HUDEP-2 (cell line): ENCODE results near the gene SEMA3F.

ENCODE experiments used
- DNase-seq, 76 experiments: peaks; one replicate each; lab custom pipeline; 2025; ENCODE audit not compliant: unreplicated experiment in 76 of 76; lab: John Stamatoyannopoulos, UW

The SEMA3F gene

GRCh38 chr3:50169232-50169832 is 14.2 kb downstream of the SEMA3F start:
- DNase-seq = no peak

- no peak for DNase-seq
Measured at GRCh38 chr3:50169858-50170257, 14.7 kb downstream of the SEMA3F start.

- DNase-seq = no peak
Measured at GRCh38 chr3:50170689-50171088, 15.6 kb downstream of the SEMA3F start.

GRCh38 chr3:50171540-50172301 is 16.6 kb downstream of the SEMA3F start:
- DNase-seq = no peak

GRCh38 chr3:50172626-50173220 is 17.6 kb downstream of the SEMA3F start:
- peak in 35 of 76 experiments; percentile 4 to 45 (median 24) for DNase-seq

- DNase-seq = peak in 2 of 76 experiments; percentile 5 to 13
Measured at GRCh38 chr3:50173685-50174516, 18.8 kb downstream of the SEMA3F start.

- DNase-seq = no peak
Measured at GRCh38 chr3:50174517-50174895, 19.4 kb downstream of the SEMA3F start.

GRCh38 chr3:50174947-50175524 is 19.9 kb downstream of the SEMA3F start:
- DNase-seq = no peak

- peak in 5 of 76 experiments; percentile 6 to 24 (median 8) for DNase-seq
Measured at GRCh38 chr3:50177346-50177745, 22.2 kb downstream of the SEMA3F start.

GRCh38 chr3:50179710-50180109 is 24.6 kb downstream of the SEMA3F start:
- DNase-seq = no peak

- DNase-seq = no peak
Measured at GRCh38 chr3:50181985-50182384, 26.9 kb downstream of the SEMA3F start.

GRCh38 chr3:50182533-50183099 is 27.5 kb downstream of the SEMA3F start:
- DNase-seq = no peak

GRCh38 chr3:50183755-50184154 is 28.6 kb downstream of the SEMA3F start:
- no peak for DNase-seq

- DNase-seq = no peak
Measured at GRCh38 chr3:50184242-50184978, 29.3 kb downstream of the SEMA3F start.

GRCh38 chr3:50185230-50185629 is 30.1 kb downstream of the SEMA3F start:
- DNase-seq = no peak

- DNase-seq = no peak
Measured at GRCh38 chr3:50186096-50186495, 31.0 kb downstream of the SEMA3F start.

- DNase-seq = no peak
Measured at GRCh38 chr3:50187750-50188149, 32.6 kb downstream of the SEMA3F start.

- peak in 70 of 76 experiments; percentile 11 to 83 (median 58) for DNase-seq
Measured at GRCh38 chr3:50189274-50189673, 34.1 kb downstream of the SEMA3F start.

- DNase-seq = no peak
Measured at GRCh38 chr3:50189989-50190388, 34.9 kb downstream of the SEMA3F start.
